AG10803 (cell line): Measurements from ENCODE around the gene GRM8.
A peak's percentile ranks its signal among the peaks of the same experiment; 100 is the strongest.
"Not testable (repeated sequence)": the region's sequence is repeated elsewhere in the genome, so short reads cannot be mapped to it uniquely, and the experiment has no call there.

Experiments used
- DNase-seq: peaks from one replicate; pipeline ENCODE4 v3.0.0; 2010; ENCODE audit warnings: low read depth
- H3K4me3 ChIP-seq: 2 replicates; pipeline ENCODE4 v1.5.1; 2011; ENCODE audit warnings: mild to moderate bottlenecking, low read length, control low read depth
- TF ChIP-seq, protein P1 (sequence below): conservative IDR thresholded peaks from 2 replicates; pipeline ENCODE4 v1.5.1; 2011; ENCODE audit warnings: mild to moderate bottlenecking, low read length, control low read depth, inconsistent platforms

Gene GRM8

DNA sequence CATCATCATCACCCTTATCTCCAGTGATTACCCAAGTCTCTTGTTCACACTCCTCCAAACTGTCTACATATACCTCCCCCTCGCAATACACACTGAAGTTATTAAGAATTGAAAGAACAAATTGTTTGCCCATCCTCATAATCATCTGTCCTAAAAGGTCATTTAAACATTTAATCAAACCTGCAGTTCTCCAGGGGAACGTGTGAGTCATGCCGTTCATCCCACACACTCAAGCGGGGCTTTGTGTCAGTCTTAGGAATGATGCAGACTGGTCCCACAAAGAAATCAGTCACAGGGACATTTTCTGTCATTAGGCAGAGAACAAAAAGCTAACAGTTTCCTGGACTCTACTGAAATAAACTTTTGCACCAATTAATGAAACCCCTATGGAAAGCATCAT is 365.2 kb downstream of the GRM8 start:
- DNase-seq, H3K4me3 ChIP-seq: not testable (repeated sequence)

DNA sequence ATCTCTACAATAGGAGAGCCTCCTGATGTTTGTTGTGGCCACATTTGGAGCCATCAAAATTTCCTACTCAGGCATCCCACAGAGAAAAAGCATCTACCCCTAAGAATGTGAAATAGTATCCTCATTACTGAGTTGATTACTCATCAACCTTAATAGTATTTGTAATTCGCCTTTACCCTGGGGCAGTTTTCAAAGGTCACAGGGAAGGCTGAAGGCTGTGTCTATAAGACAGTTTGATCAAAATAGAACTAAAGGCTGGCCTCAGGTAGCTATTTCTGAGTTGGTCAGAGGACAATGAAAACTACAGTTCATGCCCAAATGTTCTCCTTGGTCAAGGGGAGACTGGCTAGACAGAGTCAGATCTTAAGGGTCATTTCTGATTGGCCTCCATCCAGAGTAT is 370.0 kb downstream of the GRM8 start:
- DNase-seq, H3K4me3 ChIP-seq: not testable (repeated sequence)

DNA sequence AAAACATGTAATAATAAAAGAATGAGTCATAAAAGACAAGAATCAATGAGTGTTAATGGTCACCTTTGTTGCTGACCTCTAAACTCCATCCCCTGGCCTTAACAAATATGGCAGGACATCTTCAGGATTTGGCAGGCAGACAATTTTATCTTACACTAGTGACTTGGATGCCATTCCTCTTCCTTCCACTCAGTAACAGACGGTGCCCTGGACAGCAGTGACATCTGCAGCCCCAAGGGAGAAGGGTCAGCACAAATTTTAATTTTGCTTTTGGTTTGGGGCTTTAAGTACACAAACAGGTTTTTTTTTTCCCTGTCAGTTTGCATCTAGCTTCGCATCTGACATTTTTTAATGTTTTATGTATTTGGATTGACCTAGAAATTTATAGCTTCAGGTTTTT is 370.8 kb downstream of the GRM8 start:
- not testable (repeated sequence) for DNase-seq, H3K4me3 ChIP-seq

DNA sequence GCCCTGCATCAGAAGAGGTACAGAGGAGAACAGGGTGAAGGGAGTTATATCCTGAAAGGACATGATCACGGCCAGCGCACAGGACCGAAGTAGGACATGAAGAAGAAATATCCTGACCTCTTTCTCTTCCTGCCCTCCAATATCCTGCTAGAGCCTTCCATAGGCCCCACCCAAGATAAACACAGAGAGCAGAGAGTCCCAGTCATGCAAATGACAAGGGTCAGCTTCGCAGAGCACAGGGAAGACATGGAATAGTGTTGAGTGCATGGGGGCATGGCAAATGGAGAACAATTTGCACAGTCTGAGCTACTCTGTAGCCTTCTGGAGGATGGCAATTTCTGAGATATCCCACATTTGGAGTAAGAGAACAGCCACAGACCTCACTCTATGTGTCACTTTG is 371.4 kb downstream of the GRM8 start:
- TF ChIP-seq, protein P1, sequence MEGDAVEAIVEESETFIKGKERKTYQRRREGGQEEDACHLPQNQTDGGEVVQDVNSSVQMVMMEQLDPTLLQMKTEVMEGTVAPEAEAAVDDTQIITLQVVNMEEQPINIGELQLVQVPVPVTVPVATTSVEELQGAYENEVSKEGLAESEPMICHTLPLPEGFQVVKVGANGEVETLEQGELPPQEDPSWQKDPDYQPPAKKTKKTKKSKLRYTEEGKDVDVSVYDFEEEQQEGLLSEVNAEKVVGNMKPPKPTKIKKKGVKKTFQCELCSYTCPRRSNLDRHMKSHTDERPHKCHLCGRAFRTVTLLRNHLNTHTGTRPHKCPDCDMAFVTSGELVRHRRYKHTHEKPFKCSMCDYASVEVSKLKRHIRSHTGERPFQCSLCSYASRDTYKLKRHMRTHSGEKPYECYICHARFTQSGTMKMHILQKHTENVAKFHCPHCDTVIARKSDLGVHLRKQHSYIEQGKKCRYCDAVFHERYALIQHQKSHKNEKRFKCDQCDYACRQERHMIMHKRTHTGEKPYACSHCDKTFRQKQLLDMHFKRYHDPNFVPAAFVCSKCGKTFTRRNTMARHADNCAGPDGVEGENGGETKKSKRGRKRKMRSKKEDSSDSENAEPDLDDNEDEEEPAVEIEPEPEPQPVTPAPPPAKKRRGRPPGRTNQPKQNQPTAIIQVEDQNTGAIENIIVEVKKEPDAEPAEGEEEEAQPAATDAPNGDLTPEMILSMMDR, result no peak
- DNase-seq, result no peak
- no peak overlapping the region for H3K4me3 ChIP-seq

DNA sequence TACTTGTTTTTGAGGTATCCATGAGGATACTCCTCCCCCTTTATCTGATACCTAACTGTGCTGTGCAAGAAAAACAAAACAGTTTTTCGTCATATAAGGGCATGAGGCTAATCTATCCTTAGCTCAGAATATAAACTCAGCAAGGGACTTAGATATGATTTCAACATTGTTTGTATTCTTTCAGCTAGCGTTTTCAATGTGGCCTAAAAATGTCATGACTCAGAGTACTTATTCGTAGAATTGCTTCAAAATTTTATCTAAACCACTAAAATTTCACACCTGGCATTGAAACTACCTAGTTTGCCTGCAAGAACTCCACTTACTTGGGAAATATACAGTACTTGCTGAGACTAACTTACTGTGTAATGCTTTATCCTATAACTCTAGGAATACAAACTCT is 376.2 kb downstream of the GRM8 start:
- not testable (repeated sequence) for H3K4me3 ChIP-seq, DNase-seq

DNA sequence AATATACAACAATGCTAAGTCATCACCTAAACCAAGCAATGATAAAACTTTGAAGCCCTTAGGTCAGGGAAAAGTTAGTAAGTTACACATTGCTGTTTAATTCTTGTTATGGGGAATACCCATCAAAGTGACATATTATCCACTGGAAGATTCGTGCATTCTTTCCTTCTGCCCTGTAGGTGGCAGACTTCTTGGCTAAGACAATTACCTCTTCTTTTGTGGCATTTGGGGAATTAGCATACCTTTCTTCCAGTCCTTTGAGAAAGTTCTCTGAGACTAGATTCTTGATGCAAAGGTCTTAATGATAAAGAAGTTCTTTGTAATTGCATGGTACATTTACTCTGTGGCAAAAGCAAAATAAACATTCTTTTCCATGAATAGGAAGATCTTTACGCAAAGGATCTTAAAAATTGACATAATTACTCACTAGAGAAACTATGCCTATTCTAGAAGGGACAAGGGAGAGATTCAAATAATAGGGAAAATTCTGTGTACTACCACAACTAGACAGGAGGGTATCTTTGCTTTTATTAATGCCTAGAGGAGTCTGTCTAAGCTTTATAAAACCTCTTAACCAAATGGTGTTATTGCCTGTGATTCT is 395.9 kb downstream of the GRM8 start:
- DNase-seq, result no peak
- no peak overlapping the region for H3K4me3 ChIP-seq
- TF ChIP-seq, protein P1, result peak; percentile 15; the same call in 1 of the 2 replicates

DNA sequence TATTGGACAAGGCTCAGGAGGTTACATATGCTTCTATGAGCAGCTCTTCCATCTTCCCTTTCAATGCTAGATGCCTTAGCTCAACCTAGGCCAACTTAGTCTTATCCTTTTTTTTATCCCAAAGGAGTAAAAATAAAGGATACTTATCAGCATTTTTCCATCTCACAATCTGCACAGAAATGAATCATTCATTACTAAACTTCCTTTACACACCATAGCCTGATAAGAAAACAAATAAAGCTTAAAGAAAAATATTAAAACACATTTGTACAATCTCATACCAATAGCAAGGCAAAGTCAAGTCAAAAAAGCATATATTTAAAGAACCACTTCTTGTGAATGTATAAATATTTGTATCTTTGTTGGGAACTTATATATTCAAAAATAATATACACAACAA is 407.4 kb downstream of the GRM8 start:
- TF ChIP-seq, protein P1, result no peak
- H3K4me3 ChIP-seq, result no peak overlapping the region
- no peak for DNase-seq

DNA sequence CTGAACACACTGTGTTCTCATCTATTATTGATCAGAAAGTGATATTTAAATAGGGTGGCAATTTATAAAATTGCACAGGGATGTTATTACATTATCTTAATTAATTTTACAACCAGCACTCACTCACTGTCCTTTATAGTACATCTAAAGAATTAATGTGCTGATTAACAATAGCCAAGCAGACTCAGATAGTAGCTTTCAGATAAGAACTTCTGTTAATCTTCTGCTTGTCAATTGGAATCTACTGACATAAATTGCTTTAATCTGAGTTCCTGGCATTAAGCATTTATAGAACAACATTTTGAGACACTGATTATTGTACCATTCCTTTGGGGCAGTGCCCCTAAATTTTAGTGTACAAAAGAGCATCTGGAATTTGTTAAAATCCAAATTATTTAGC is 408.9 kb downstream of the GRM8 start:
- DNase-seq, result no peak
- no peak overlapping the region for H3K4me3 ChIP-seq
- TF ChIP-seq, protein P1, result no peak

DNA sequence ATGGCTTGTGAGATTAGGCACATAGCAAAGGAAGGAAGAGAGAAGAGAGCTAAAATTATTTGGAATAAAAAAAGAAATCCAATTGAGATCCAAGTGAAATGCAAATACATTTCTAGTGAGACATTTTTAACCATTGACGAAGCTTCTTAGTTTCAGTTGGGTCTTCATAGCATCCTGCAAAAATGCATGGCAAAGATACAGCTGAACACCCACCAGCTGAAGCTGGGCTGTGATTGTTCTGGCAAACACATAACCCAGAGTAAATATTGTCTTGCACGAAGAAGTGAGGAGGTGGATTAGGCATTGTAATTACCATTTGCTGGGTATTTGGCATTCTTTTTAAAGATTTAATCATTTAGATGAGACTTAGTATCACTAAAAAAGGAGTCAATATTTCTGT is 409.4 kb downstream of the GRM8 start:
- no peak overlapping the region for H3K4me3 ChIP-seq
- no peak for DNase-seq
- TF ChIP-seq, protein P1, result no peak

DNA sequence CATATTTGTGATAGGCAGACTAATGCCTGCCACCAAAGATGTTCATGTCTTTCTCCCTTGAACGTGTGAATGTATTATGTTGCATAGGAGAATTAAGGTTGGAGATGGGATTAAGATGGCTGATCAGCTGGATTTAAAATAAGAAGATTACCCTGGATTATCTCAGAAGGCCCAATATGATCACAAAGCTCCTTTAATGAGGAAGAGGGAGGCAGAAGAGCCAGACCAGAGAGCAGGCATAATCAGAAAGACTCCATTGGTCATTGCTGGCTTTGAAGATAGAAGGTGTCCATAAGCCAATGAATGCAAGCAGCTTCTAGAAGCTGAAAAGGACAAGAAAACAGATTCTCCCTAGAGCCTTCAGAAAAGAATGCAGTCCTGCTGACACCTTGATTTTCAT is 410.3 kb downstream of the GRM8 start:
- DNase-seq, result no peak
- H3K4me3 ChIP-seq, result no peak overlapping the region
- TF ChIP-seq, protein P1, result no peak
